GM23338 (cell line): ENCODE results near the gene KAZN. TPM values are rescaled to one million over a fixed set of nuclear protein-coding genes. Genes with fewer than 3 reads are reported as not detected.

Experiments
- ATAC-seq: fragments of 200-7000 bp; cut with Tn5 transposase; 3 replicates; pipeline ENCODE4 v1.9.1; 2020
- DNase-seq: peaks from one replicate; pipeline ENCODE4 v3.0.0-alpha.2; 2015; ENCODE audit warnings: low spot score
- H2AFZ ChIP-seq: fragments of 200-600 bp; sonication (generic); 2 replicates; pipeline ENCODE4 v1.8.0; 2016; ENCODE audit warnings: antibody characterized with exemption, mild to moderate bottlenecking, moderate library complexity
- H3F3A ChIP-seq: fragments of 200-600 bp; sonication (generic); replicated peaks from 2 replicates; pipeline ENCODE4 v1.8.0; 2017; ENCODE audit warnings: antibody characterized with exemption, mixed run types, low read depth
- H3K27ac ChIP-seq: fragments of 200-600 bp; sonication (generic); 2 replicates; pipeline ENCODE4 v1.6.1; 2016; ENCODE audit warnings: low read depth
- H3K27me3 ChIP-seq: fragments of 200-600 bp; sonication (generic); 2 replicates; pipeline ENCODE4 v1.8.0; 2016; ENCODE audit warnings: mild to moderate bottlenecking, mixed run types, moderate library complexity; ENCODE audit not compliant: insufficient read depth
- H3K36me3 ChIP-seq: fragments of 200-600 bp; sonication (generic); 2 replicates; pipeline ENCODE4 v1.8.0; 2016; ENCODE audit warnings: mild to moderate bottlenecking; ENCODE audit not compliant: insufficient read depth
- H3K4me1 ChIP-seq: fragments of 200-600 bp; sonication (generic); 2 replicates; pipeline ENCODE4 v1.8.0; 2016; ENCODE audit warnings: mild to moderate bottlenecking, moderate library complexity; ENCODE audit not compliant: insufficient read depth
- H3K4me2 ChIP-seq: fragments of 200-600 bp; sonication (generic); 2 replicates; pipeline ENCODE4 v1.7.1; 2017; ENCODE audit warnings: mixed run types
- H3K4me3 ChIP-seq: fragments of 200-600 bp; sonication (generic); 2 replicates; pipeline ENCODE4 v1.6.1; 2016; ENCODE audit warnings: mixed run types
- H3K79me2 ChIP-seq: fragments of 200-600 bp; sonication (generic); replicated peaks from 2 replicates; pipeline ENCODE4 v1.8.0; 2017; ENCODE audit warnings: mild to moderate bottlenecking; ENCODE audit not compliant: insufficient read depth
- H3K9me2 ChIP-seq: fragments of 200-600 bp; sonication (generic); 2 replicates; pipeline ENCODE4 v1.8.0; 2017; ENCODE audit not compliant: insufficient read depth
- H4K20me1 ChIP-seq: fragments of 200-600 bp; sonication (generic); replicated peaks from 2 replicates; pipeline ENCODE4 v1.8.0; 2017; ENCODE audit warnings: mild to moderate bottlenecking; ENCODE audit not compliant: insufficient read depth
- H3K27ac Mint-ChIP-seq: 2 replicates; pipeline ENCODE4 v1.8.0; 2020; ENCODE audit warnings: inconsistent platforms, mild to moderate bottlenecking, moderate library complexity, mixed read lengths
- H3K27me3 Mint-ChIP-seq: 3 replicates; pipeline ENCODE4 v1.8.0; 2022; ENCODE audit warnings: low read depth, mild to moderate bottlenecking, moderate library complexity, mixed read lengths, inconsistent platforms; ENCODE audit not compliant: insufficient read depth, poor library complexity
- H3K36me3 Mint-ChIP-seq: 3 replicates; pipeline ENCODE4 v1.8.0; 2021; ENCODE audit warnings: low read depth, mild to moderate bottlenecking, inconsistent platforms, moderate library complexity, mixed read lengths
- H3K4me1 Mint-ChIP-seq: 3 replicates; pipeline ENCODE4 v1.8.0; 2020; ENCODE audit warnings: mild to moderate bottlenecking, inconsistent platforms, mixed read lengths
- H3K4me3 Mint-ChIP-seq: 3 replicates; pipeline ENCODE4 v1.8.0; 2021; ENCODE audit warnings: moderate library complexity, mild to moderate bottlenecking, inconsistent platforms, mixed read lengths
- H3K9me3 Mint-ChIP-seq: 3 replicates; pipeline ENCODE4 v1.8.0; 2020; ENCODE audit warnings: moderate library complexity, mild to moderate bottlenecking, inconsistent platforms, mixed read lengths
- CREB1 ChIP-seq: fragments of 250-450 bp; sonication (Bioruptor Pico); IDR thresholded peaks from 2 replicates; pipeline ENCODE4 v1.5.0; 2020; ENCODE audit warnings: low read depth, mild to moderate bottlenecking, moderate library complexity
- EZH2 ChIP-seq: fragments of 200-600 bp; sonication (generic); IDR thresholded peaks from one replicate; pipeline ENCODE4 v1.8.0; 2017; ENCODE audit warnings: antibody characterized with exemption, mild to moderate bottlenecking, low read depth; ENCODE audit not compliant: unreplicated experiment
- JUNB ChIP-seq: IDR thresholded peaks from one replicate; pipeline ENCODE4 v1.6.1; 2016; ENCODE audit warnings: antibody characterized with exemption; ENCODE audit not compliant: unreplicated experiment
- ZNF114 ChIP-seq: fragments of 250-450 bp; sonication (Bioruptor Pico); IDR thresholded peaks from 2 replicates; pipeline ENCODE4 v1.5.0; 2020; ENCODE audit warnings: mild to moderate bottlenecking, moderate library complexity
- ZNF331 ChIP-seq: fragments of 250-450 bp; sonication (Bioruptor Pico); IDR thresholded peaks from 2 replicates; pipeline ENCODE4 v1.5.0; 2020; ENCODE audit warnings: low read depth, mild to moderate bottlenecking, moderate library complexity
- polyA plus RNA-seq: library from polyadenylated mRNA; unstranded; fragments of >200 nt; fragmentation: Nextera tagmentation; extraction: Ambion mirVana; gene quantifications from 2 replicates; pipeline ENCODE4 v1.2.1, GENCODE V29; 2016
- total RNA-seq: library from RNA; depleted of rRNA; stranded (reverse); fragments of >200 nt; shearing (Covaris generic); gene quantifications from 2 replicates; pipeline ENCODE4 v1.2.3, GENCODE V29; 2014
- TF ChIP-seq, protein P1 (sequence below): fragments of 250-450 bp; sonication (Bioruptor Pico); IDR thresholded peaks from 2 replicates; pipeline ENCODE4 v1.5.0; 2020; ENCODE audit warnings: mild to moderate bottlenecking, moderate library complexity
- TF ChIP-seq, protein P2 (sequence below), 2 experiments: fragments of 200-600 bp in 1 of 2; sonication (generic) in 1 of 2; conservative IDR thresholded peaks; 2 replicates each; pipeline versions ENCODE4 v1.5.1 to v1.6.1; 2016 to 2017; ENCODE audit warnings: antibody characterized with exemption in 2 of 2, low read depth in 2 of 2, mild to moderate bottlenecking in 2 of 2, moderate library complexity in 1 of 2
- TF ChIP-seq, protein P3 (sequence below): IDR thresholded peaks from 2 replicates; pipeline ENCODE4 v1.6.1; 2016; ENCODE audit warnings: antibody characterized with exemption

Gene KAZN
- total and polyA plus RNA-seq, 2 experiments from 2014 or later = 9.9 to 15.0 TPM

DNA sequence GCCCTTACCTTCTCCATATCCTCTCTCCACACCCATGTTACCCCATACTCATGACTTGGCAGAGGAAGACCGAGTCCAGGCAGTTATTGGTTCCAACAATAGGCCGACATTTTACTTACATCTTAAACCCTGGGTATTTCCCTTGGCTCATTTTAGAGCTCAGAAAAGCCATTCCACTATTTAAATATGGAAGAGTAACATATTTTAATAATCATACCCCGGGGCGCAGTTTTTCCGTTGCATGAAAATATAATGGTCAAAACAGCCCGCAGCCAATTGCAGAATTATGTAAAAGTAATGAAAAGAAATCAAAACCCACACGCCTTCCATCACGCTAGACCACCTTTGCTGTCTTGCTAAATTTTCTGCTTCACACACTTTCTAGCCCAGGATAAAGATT, 48.5 kb downstream of the KAZN start:
- Mint-ChIP-seq H3K27ac (no peak overlapping the region), H3K4me1 (no peaks in the 10 kb centered on the region), H3K4me3 (no peak overlapping the region), H3K27me3 (no peaks in the 10 kb centered on the region), H3K9me3 (peaks cover 19% of the 10 kb centered on the region), H3K36me3 (peaks cover 14% of the 10 kb centered on the region; the same call in 2 of the 3 replicates)
- H2AFZ ChIP-seq = no peak overlapping the region
- H3K36me3 ChIP-seq = no peaks in the 10 kb centered on the region; the same call in 1 of the 2 replicates
- no peak overlapping the region for H3K27ac ChIP-seq
- TF ChIP-seq ZNF331 (CRISPR knock-in tag) (no peak), CREB1 (CRISPR knock-in tag) (no peak), JUNB (no peak), EZH2 (no peak), ZNF114 (CRISPR knock-in tag) (no peak)
- TF ChIP-seq, protein P1, sequence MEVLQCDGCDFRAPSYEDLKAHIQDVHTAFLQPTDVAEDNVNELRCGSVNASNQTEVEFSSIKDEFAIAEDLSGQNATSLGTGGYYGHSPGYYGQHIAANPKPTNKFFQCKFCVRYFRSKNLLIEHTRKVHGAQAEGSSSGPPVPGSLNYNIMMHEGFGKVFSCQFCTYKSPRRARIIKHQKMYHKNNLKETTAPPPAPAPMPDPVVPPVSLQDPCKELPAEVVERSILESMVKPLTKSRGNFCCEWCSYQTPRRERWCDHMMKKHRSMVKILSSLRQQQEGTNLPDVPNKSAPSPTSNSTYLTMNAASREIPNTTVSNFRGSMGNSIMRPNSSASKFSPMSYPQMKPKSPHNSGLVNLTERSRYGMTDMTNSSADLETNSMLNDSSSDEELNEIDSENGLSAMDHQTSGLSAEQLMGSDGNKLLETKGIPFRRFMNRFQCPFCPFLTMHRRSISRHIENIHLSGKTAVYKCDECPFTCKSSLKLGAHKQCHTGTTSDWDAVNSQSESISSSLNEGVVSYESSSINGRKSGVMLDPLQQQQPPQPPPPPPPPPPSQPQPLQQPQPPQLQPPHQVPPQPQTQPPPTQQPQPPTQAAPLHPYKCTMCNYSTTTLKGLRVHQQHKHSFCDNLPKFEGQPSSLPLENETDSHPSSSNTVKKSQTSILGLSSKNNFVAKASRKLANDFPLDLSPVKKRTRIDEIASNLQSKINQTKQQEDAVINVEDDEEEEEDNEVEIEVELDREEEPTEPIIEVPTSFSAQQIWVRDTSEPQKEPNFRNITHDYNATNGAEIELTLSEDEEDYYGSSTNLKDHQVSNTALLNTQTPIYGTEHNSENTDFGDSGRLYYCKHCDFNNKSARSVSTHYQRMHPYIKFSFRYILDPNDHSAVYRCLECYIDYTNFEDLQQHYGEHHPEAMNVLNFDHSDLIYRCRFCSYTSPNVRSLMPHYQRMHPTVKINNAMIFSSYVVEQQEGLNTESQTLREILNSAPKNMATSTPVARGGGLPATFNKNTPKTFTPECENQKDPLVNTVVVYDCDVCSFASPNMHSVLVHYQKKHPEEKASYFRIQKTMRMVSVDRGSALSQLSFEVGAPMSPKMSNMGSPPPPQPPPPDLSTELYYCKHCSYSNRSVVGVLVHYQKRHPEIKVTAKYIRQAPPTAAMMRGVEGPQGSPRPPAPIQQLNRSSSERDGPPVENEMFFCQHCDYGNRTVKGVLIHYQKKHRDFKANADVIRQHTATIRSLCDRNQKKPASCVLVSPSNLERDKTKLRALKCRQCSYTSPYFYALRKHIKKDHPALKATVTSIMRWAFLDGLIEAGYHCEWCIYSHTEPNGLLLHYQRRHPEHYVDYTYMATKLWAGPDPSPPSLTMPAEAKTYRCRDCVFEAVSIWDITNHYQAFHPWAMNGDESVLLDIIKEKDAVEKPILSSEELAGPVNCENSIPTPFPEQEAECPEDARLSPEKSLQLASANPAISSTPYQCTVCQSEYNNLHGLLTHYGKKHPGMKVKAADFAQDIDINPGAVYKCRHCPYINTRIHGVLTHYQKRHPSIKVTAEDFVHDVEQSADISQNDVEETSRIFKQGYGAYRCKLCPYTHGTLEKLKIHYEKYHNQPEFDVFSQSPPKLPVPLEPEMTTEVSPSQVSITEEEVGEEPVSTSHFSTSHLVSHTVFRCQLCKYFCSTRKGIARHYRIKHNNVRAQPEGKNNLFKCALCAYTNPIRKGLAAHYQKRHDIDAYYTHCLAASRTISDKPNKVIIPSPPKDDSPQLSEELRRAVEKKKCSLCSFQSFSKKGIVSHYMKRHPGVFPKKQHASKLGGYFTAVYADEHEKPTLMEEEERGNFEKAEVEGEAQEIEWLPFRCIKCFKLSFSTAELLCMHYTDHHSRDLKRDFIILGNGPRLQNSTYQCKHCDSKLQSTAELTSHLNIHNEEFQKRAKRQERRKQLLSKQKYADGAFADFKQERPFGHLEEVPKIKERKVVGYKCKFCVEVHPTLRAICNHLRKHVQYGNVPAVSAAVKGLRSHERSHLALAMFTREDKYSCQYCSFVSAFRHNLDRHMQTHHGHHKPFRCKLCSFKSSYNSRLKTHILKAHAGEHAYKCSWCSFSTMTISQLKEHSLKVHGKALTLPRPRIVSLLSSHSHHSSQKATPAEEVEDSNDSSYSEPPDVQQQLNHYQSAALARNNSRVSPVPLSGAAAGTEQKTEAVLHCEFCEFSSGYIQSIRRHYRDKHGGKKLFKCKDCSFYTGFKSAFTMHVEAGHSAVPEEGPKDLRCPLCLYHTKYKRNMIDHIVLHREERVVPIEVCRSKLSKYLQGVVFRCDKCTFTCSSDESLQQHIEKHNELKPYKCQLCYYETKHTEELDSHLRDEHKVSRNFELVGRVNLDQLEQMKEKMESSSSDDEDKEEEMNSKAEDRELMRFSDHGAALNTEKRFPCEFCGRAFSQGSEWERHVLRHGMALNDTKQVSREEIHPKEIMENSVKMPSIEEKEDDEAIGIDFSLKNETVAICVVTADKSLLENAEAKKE = no peak
- TF ChIP-seq, protein P2, sequence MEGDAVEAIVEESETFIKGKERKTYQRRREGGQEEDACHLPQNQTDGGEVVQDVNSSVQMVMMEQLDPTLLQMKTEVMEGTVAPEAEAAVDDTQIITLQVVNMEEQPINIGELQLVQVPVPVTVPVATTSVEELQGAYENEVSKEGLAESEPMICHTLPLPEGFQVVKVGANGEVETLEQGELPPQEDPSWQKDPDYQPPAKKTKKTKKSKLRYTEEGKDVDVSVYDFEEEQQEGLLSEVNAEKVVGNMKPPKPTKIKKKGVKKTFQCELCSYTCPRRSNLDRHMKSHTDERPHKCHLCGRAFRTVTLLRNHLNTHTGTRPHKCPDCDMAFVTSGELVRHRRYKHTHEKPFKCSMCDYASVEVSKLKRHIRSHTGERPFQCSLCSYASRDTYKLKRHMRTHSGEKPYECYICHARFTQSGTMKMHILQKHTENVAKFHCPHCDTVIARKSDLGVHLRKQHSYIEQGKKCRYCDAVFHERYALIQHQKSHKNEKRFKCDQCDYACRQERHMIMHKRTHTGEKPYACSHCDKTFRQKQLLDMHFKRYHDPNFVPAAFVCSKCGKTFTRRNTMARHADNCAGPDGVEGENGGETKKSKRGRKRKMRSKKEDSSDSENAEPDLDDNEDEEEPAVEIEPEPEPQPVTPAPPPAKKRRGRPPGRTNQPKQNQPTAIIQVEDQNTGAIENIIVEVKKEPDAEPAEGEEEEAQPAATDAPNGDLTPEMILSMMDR (conservative IDR thresholded peaks at IDR 0.05; ENCODE audit: low read depth in 2 of 2) = no peak
- TF ChIP-seq, protein P3, sequence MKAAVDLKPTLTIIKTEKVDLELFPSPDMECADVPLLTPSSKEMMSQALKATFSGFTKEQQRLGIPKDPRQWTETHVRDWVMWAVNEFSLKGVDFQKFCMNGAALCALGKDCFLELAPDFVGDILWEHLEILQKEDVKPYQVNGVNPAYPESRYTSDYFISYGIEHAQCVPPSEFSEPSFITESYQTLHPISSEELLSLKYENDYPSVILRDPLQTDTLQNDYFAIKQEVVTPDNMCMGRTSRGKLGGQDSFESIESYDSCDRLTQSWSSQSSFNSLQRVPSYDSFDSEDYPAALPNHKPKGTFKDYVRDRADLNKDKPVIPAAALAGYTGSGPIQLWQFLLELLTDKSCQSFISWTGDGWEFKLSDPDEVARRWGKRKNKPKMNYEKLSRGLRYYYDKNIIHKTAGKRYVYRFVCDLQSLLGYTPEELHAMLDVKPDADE = no peak
- H3K79me2 ChIP-seq = peaks cover 56% of the 10 kb centered on the region
- H3K4me3 ChIP-seq = no peak overlapping the region
- H4K20me1 ChIP-seq = peaks cover 10% of the 10 kb centered on the region; the same call in 1 of the 2 replicates
- no peak overlapping the region for H3K4me2 ChIP-seq
- no peak for DNase-seq
- no peaks in the 10 kb centered on the region for H3K27me3 ChIP-seq
- no peaks in the 10 kb centered on the region for H3F3A ChIP-seq
- H3K4me1 ChIP-seq = peaks cover 9% of the 10 kb centered on the region
- no peak for ATAC-seq
- no peaks in the 10 kb centered on the region for H3K9me2 ChIP-seq
